Inferior parietal cortex (tissue), 1 donor: ENCODE data around the gene CCDC154.

Experiments used
- DNase-seq: peaks from one replicate; pipeline ENCODE4 v3.0.0-alpha.2; 2016; ENCODE audit errors: extremely low spot score

The CCDC154 gene

DNA sequence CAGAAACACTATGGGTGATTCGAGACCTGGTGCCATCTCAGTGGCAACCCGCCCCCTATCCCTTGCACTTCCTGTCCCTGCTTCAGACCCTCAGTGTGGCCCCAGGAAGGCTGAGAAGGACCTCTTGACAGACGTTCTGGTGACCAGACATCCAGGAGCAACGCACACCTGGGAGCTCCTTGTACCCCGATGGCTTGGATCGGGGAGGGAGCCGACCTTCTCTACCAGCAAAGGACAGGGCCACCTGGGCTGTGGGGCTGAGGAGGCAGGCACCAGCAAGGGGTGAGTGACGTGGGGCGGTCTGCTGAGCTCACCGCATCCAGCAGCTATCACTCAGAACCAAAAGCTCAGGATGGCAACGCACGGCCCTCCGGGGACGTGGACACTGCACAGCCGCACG lies 57.0 kb downstream of the CCDC154 start:
- no peak for DNase-seq

DNA sequence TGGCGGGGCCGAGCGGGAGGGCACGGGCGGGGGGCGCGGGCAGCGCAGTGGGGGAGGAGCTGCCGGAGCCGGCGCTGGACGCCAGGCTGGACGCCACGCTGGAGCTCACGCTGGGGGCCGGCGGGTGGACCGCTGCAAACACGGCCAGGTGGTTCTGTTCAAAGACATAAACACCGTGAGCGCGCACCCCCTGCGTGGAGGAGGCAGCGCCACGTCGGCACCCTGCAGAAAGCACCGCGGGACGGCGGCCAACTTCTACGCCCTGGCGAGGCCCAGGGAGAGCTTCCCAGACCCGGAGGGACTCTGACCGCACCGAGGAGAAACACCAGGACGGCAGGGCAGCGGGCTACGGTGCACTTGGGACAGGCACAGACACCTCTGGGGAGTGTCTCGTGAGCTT lies 59.1 kb downstream of the CCDC154 start:
- no peak for DNase-seq
